ENCODE measurements around the gene OSGEP.
A peak's percentile ranks its signal among the peaks of the same experiment; 100 is the strongest.

The OSGEP gene

GRCh38 chr14:20489093-20489994 lies 34.7 kb upstream of the OSGEP start:
- peak in 1 of 2 experiments; percentile 89 for DNase-seq (ENCODE audit: low read depth in 1 of 2, low spot score in 1 of 2)
- H3K4me3 ChIP-seq (replicated peaks; ENCODE audit: insufficient read depth, low read length): no peak overlapping the region
- H3K27ac ChIP-seq (replicated peaks): peak overlapping the region; percentile 89

DNA sequence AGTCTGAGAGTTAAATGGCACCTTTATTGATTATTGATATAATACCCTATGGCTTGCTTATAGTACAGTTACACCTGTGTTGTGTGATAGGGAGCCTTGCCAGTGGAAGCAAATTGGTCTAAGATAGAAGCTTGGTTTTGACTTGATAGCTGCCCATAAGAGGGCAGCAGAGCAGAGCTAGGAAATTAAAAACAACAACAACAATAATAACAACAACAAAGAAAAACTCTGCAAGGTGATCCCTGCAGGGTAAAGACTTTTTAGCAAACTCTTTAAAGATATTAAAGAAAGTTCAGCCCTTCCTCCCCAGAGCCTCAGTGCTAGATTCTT lies 32.7 kb upstream of the OSGEP start:
- no peak overlapping the region for H3K4me3 ChIP-seq (replicated peaks; ENCODE audit: insufficient read depth, low read length)
- TF ChIP-seq REST (IDR thresholded peaks at IDR 0.05; ENCODE audit: insufficient replicate concordance, low read depth) (no peak), CTCF (IDR thresholded peaks at IDR 0.05; ENCODE audit: insufficient read depth, low read length) (no peak), SPI1 (IDR thresholded peaks at IDR 0.05; ENCODE audit: borderline replicate concordance, low read depth) (no peak), POLR2AphosphoS5 (IDR thresholded peaks at IDR 0.05; ENCODE audit: low read depth) (no peak), GABPA (IDR thresholded peaks at IDR 0.05; ENCODE audit: low read depth) (no peak)
- H3K27me3 ChIP-seq (ENCODE audit: insufficient read depth, poor library complexity, severe bottlenecking): no peaks in the 10 kb centered on the region
- no peak for DNase-seq (ENCODE audit: low read depth in 1 of 2, low spot score in 1 of 2)
- peak overlapping the region; percentile 89 for H3K27ac ChIP-seq (replicated peaks)

More at GRCh38 chr14:20489093-20489994, 34.7 kb upstream of the OSGEP start:
- H3K27me3 ChIP-seq (ENCODE audit: insufficient read depth, poor library complexity, severe bottlenecking): no peaks in the 10 kb centered on the region
- TF ChIP-seq REST (IDR thresholded peaks at IDR 0.05; ENCODE audit: insufficient replicate concordance, low read depth) (no peak), SPI1 (IDR thresholded peaks at IDR 0.05; ENCODE audit: borderline replicate concordance, low read depth) (no peak), GABPA (IDR thresholded peaks at IDR 0.05; ENCODE audit: low read depth) (no peak), CTCF (IDR thresholded peaks at IDR 0.05; ENCODE audit: insufficient read depth, low read length) (no peak), POLR2AphosphoS5 (IDR thresholded peaks at IDR 0.05; ENCODE audit: low read depth) (peak; percentile 38; the same call in 1 of the 2 replicates)

GRCh38 chr14:20486684-20487395 lies 32.2 kb upstream of the OSGEP start:
- Histone ChIP-seq H3K27me3 (ENCODE audit: insufficient read depth, poor library complexity, severe bottlenecking) (no peaks in the 10 kb centered on the region), H3K27ac (replicated peaks) (peak overlapping the region; percentile 89), H3K4me3 (replicated peaks; ENCODE audit: insufficient read depth, low read length) (no peak overlapping the region)
- peak; percentile 90 for TF ChIP-seq SPI1 (IDR thresholded peaks at IDR 0.05; ENCODE audit: borderline replicate concordance, low read depth)
- peak; percentile 4 for TF ChIP-seq REST (IDR thresholded peaks at IDR 0.05; ENCODE audit: insufficient replicate concordance, low read depth)
- TF ChIP-seq POLR2AphosphoS5 (IDR thresholded peaks at IDR 0.05; ENCODE audit: low read depth): no peak
- TF ChIP-seq GABPA (IDR thresholded peaks at IDR 0.05; ENCODE audit: low read depth): no peak
- no peak for TF ChIP-seq CTCF (IDR thresholded peaks at IDR 0.05; ENCODE audit: insufficient read depth, low read length)
- peak in 1 of 2 experiments; percentile 72 for DNase-seq (ENCODE audit: low read depth in 1 of 2, low spot score in 1 of 2)

Data from HL-60 (cell line).